UCSD-AML1 (cell line): ENCODE data around the gene APOL1.
"Not testable (repeated sequence)": the region's sequence is repeated elsewhere in the genome, so short reads cannot be mapped to it uniquely, and the experiment has no call there.

ENCODE experiments used
- DNase-seq: peaks from one replicate; lab custom pipeline; 2025; ENCODE audit not compliant: unreplicated experiment; lab: John Stamatoyannopoulos, UW

Gene APOL1

GRCh38 chr22:36252754-36253522 lies at the start of gene APOL1:
APOL1 (plus strand) TSS chr22:36253133; CDS start chr22:36254956, 1,823 bp downstream.
- DNase-seq: peak; percentile 37

GRCh38 chr22:36203441-36203840 lies 49.5 kb upstream of the APOL1 start:
- not testable (repeated sequence) for DNase-seq

GRCh38 chr22:36204001-36204631 lies 48.8 kb upstream of the APOL1 start:
- no peak for DNase-seq

GRCh38 chr22:36204632-36205015 lies 48.3 kb upstream of the APOL1 start:
- DNase-seq: no peak

- DNase-seq: not testable (repeated sequence)
These were observed 47.4 kb upstream of the APOL1 start for GRCh38 chr22:36205573-36205972.

- DNase-seq: no peak
These were observed 46.7 kb upstream of the APOL1 start for GRCh38 chr22:36206255-36206654.

GRCh38 chr22:36208162-36208765 lies 44.7 kb upstream of the APOL1 start:
- no peak for DNase-seq

- no peak for DNase-seq
These were observed 44.0 kb upstream of the APOL1 start for GRCh38 chr22:36208914-36209313.

GRCh38 chr22:36209488-36209908 lies 43.4 kb upstream of the APOL1 start:
- DNase-seq: not testable (repeated sequence)

- DNase-seq: no peak
These were observed 42.7 kb upstream of the APOL1 start for GRCh38 chr22:36210224-36210623.

- peak; percentile 45 for DNase-seq
These were observed 41.6 kb upstream of the APOL1 start for GRCh38 chr22:36211237-36211861.

GRCh38 chr22:36212901-36213300 lies 40.0 kb upstream of the APOL1 start:
- DNase-seq: peak; percentile 31

GRCh38 chr22:36213586-36213985 lies 39.3 kb upstream of the APOL1 start:
- no peak for DNase-seq

- no peak for DNase-seq
These were observed 37.0 kb upstream of the APOL1 start for GRCh38 chr22:36215981-36216380.

GRCh38 chr22:36218648-36219193 lies 34.2 kb upstream of the APOL1 start:
- no peak for DNase-seq

- no peak for DNase-seq
These were observed 32.4 kb upstream of the APOL1 start for GRCh38 chr22:36220451-36220921.

GRCh38 chr22:36221799-36222751 lies 30.9 kb upstream of the APOL1 start:
- peak; percentile 41 for DNase-seq

GRCh38 chr22:36222887-36223450 lies 30.0 kb upstream of the APOL1 start:
- no peak for DNase-seq

GRCh38 chr22:36223504-36223903 lies 29.4 kb upstream of the APOL1 start:
- no peak for DNase-seq

GRCh38 chr22:36224245-36224644 lies 28.7 kb upstream of the APOL1 start:
- no peak for DNase-seq
